Measurements from ENCODE around the gene LAMC1. TPM values are rescaled to one million over a fixed set of nuclear protein-coding genes. Genes with fewer than 3 reads are reported as not detected.

Gene LAMC1
- total and polyA plus RNA-seq, 10 of the 15 experiments (the other 5 are each of a cell fraction or from before 2014, with no cell fraction given) = 4.6 to 51.4 (median 25.6) TPM

DNA sequence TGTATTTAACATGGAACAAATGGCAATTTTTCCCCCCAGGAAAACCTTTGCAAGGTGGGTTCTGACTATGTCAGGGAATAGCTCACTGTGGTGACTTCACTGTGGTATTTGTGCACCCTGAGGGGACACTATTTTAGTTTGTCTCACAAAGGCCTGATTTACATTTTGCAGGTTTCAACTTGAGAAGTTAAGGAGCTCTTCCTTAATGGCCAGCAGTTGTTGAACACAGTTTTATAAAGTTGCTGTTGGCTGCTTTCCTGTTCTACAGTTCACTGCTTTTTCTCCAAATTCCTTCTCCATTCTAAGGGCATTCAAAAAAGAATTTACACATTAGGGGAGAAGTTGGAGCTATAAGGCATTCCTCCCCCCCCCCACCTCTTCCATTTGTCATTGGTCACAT lies 4.6 kb downstream of the LAMC1 start (continued):
- TF ChIP-seq, protein P1, sequence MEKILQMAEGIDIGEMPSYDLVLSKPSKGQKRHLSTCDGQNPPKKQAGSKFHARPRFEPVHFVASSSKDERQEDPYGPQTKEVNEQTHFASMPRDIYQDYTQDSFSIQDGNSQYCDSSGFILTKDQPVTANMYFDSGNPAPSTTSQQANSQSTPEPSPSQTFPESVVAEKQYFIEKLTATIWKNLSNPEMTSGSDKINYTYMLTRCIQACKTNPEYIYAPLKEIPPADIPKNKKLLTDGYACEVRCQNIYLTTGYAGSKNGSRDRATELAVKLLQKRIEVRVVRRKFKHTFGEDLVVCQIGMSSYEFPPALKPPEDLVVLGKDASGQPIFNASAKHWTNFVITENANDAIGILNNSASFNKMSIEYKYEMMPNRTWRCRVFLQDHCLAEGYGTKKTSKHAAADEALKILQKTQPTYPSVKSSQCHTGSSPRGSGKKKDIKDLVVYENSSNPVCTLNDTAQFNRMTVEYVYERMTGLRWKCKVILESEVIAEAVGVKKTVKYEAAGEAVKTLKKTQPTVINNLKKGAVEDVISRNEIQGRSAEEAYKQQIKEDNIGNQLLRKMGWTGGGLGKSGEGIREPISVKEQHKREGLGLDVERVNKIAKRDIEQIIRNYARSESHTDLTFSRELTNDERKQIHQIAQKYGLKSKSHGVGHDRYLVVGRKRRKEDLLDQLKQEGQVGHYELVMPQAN (conservative IDR thresholded peaks at IDR 0.05) = no peak
- 0 out of 2 replicates have a peak, but pooled peaks have one; percentile 31 for TF ChIP-seq IKZF1 (conservative IDR thresholded peaks at IDR 0.05)

DNA sequence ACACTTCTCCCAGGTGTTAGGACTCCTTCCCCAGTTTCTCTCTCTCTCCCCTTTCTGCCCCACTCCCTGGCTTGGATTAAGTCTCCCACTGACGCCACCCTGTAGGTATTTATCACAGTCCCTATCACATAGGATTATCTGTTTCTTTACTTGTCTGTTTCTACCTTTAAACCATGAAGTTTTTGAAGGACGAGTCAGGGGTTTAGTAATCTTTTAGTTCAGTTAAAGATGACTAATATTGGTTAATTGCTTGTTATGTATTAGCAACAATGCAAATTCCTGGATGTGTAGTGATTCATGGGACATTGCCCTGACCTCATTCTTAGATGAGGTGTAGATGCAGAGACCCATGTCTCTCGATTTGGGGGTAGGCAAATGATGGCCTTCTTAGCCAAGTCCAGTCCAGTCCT lies 6.4 kb downstream of the LAMC1 start:
- in situ Hi-C loops (cut with MboI) = no loop called here
- Histone ChIP-seq H3K27me3 (replicated peaks in 1 of 2; ENCODE audit: control insufficient read depth in 2 of 2, insufficient read depth in 2 of 2, low read length in 1 of 2) (no peaks in the 10 kb centered on the region), H3K4me2 (ENCODE audit: control insufficient read depth, insufficient read depth) (peak overlapping the region; percentile 23; the same call in 1 of the 2 replicates), H4K20me1 (ENCODE audit: control insufficient read depth, insufficient read depth) (no peaks in the 10 kb centered on the region), H3K36me3 (ENCODE audit: control insufficient read depth in 2 of 2, insufficient read depth in 2 of 2, low read length in 1 of 2) (no peaks in the 10 kb centered on the region), H3K4me1 (ENCODE audit: control insufficient read depth, insufficient read depth, low read length) (peaks cover 36% of the 10 kb centered on the region), H2AFZ (ENCODE audit: control insufficient read depth, low read depth, low read length) (no peak overlapping the region), H3K9me3 (replicated peaks; ENCODE audit: control insufficient read depth, insufficient read depth, low read length) (no peaks in the 10 kb centered on the region), H3K79me2 (ENCODE audit: control insufficient read depth, insufficient read depth, low read length) (peaks cover 40% of the 10 kb centered on the region), H3K9ac (ENCODE audit: control insufficient read depth, insufficient read depth, low read length) (no peak overlapping the region), H3K27ac (ENCODE audit: control insufficient read depth, insufficient read depth) (no peak overlapping the region), H3K4me3 (no peak overlapping the region)
- ChIA-PET RAD21 (ENCODE audit: unreplicated experiment) (no interaction called here), CTCF (interaction anchor here (1.1 to 6.0 kb wide), 3 partner anchors 17 to 150 kb away, joined by 3 to 58 read pairs (median 16); no protein-coding TSS in a partner anchor), SMC1A (ENCODE audit: uncharacterized antibody, unreplicated experiment) (interaction anchor here (5.3 kb wide), 1 partner anchor 11 kb away, joined by 41 read pairs; no protein-coding TSS in a partner anchor), POLR2A (no interaction called here)
- WGBS (ENCODE audit: insufficient coverage, insufficient replicate concordance, low lambda C conversion rate, missing lambda C conversion rate) = 41% methylated on average over 3 of the region's 3 CpGs
- FAIRE-seq = no peak
- intact Hi-C loops (cut with micrococcal nuclease; ENCODE audit: unreplicated experiment) = loop anchor here (5.0 to 10.0 kb wide), 2 partner anchors 198 to 445 kb away; partner anchors contain the start of gene SMG7
- peak; percentile 3; the same call in 1 of the 3 replicates for ATAC-seq
- BruUV-seq (replicated peaks) = no TSS peak
- TF ChIP-seq JUNB (IDR thresholded peaks at IDR 0.05) (peak; percentile 2; the same call in 1 of the 2 replicates), ATF7 (IDR thresholded peaks at IDR 0.05; ENCODE audit: low read depth) (peak; percentile 45; the same call in 1 of the 2 replicates), ESRRA (IDR thresholded peaks at IDR 0.05; ENCODE audit: low read length) (no peak)
- DNase-seq (ENCODE audit: low read depth, low spot score) = no peak
